Ovary (tissue), 9 donors: ENCODE measurements around the gene S100A14. TPM values are rescaled to one million over a fixed set of nuclear protein-coding genes. Genes with fewer than 3 reads are reported as not detected.
"Not testable (repeated sequence)": the region's sequence is repeated elsewhere in the genome, so short reads cannot be mapped to it uniquely, and the experiment has no call there.

Source experiments
- DNase-seq, 5 donors: peaks; one replicate each; pipeline ENCODE4 v3.0.0-alpha.2; 2019 to 2020
- H3K27ac ChIP-seq, 2 donors: fragments of 200-600 bp; one replicate each; pipeline versions ENCODE4 v1.5.1 to v1.8.0; 2019 to 2022
- H3K27me3 ChIP-seq: fragments of 200-600 bp; one replicate; pipeline ENCODE4 v1.8.0; 2022
- H3K36me3 ChIP-seq: fragments of 200-600 bp; sonication (generic); one replicate; pipeline ENCODE4 v1.5.1; 2019
- H3K4me1 ChIP-seq: one replicate; pipeline ENCODE4 v1.8.1; 2013; ENCODE audit warnings: mild to moderate bottlenecking, moderate library complexity; ENCODE audit not compliant: insufficient read depth
- H3K4me3 ChIP-seq: fragments of 200-600 bp; sonication (generic); one replicate; pipeline ENCODE4 v1.5.1; 2017
- H3K9me3 ChIP-seq, 2 donors: fragments of 200-600 bp in 1 of 2; sonication (generic) in 1 of 2; one replicate each; pipeline versions ENCODE4 v1.5.1 to v1.8.1; 2013 to 2019; ENCODE audit warnings: mild to moderate bottlenecking in 1 of 2, moderate library complexity in 1 of 2
- CTCF ChIP-seq, 3 donors: fragments of 450-650 bp in 2 of 3; fragments of 200-600 bp in 1 of 3; IDR thresholded peaks; one replicate each; pipeline versions ENCODE4 v1.5.1 to v1.8.0; 2016 to 2022; ENCODE audit warnings: antibody characterized with exemption in 3 of 3, mild to moderate bottlenecking in 1 of 3
- EP300 ChIP-seq: sonication (generic); formaldehyde crosslinking; IDR thresholded peaks from one replicate; pipeline ENCODE4 v1.6.1; 2017; ENCODE audit warnings: antibody characterized with exemption
- POLR2A ChIP-seq: fragments of 450-650 bp; IDR thresholded peaks from one replicate; pipeline ENCODE4 v1.6.1; 2017; ENCODE audit warnings: antibody characterized with exemption, mild to moderate bottlenecking, moderate library complexity
- WGBS, 3 donors: extraction: QIAGEN DNeasy Blood & Tissue Kit in 1 of 3; methylation state at CpG; one replicate each; pipeline versions ENCODE4 v1.1.5 to v1.1.7; 2013 to 2017; 5-methylcytosine and 5-hydroxymethylcytosine counted together
- intact Hi-C, 4 donors: fragments of 100-400 bp; cut with DNase I; formaldehyde crosslinking; loops; one replicate each; pipeline versions ENCODE4 v1.11.0 to v1.15.1; 2022 to 2023
- polyA plus RNA-seq, 2 donors: library from polyadenylated mRNA; stranded (reverse); fragments of 200-250 nt in 1 of 2; fragments of 350-450 nt in 1 of 2; fragmentation: Illumina TruSeq in 1 of 2; extraction: RNeasy Lipid Tissue Mini Kit (QIAGEN cat#74804) in 1 of 2; gene quantifications; one replicate each; pipeline ENCODE4 v1.2.3, GENCODE V29; 2013 to 2014
- total RNA-seq, 7 donors: library from RNA; depleted of rRNA in 2 of 7; stranded (reverse); fragments of >200 nt in 2 of 7; fragmentation: NEBNext Ultra II Directional in 3 of 7; extraction: Animal tissue kit (Norgen Biotek cat#: 25700) in 3 of 7; gene quantifications; one replicate each; pipeline versions ENCODE4 v1.1.0 to v1.2.4, GENCODE V29; 2016 to 2023
- donor health status: DM: no; HTN: no; CAD: no; lungs with moderate emphysema.
- donor health status: DM: no; HTN: no; CAD: no.
- donor health status: Bipolar disorder and iron deficiency.
- donor health status: DM: yes; HTN: yes; CAD: no.
- donor health status: DM: no; HTN: no; CAD: no.
- donor health status: DM: yes; HTN: yes; CAD: no.

S100A14 gene
- total and polyA plus RNA-seq, 9 donors, result 0.40 to 19.8 (median 2.1) TPM; not detected in 2

DNA sequence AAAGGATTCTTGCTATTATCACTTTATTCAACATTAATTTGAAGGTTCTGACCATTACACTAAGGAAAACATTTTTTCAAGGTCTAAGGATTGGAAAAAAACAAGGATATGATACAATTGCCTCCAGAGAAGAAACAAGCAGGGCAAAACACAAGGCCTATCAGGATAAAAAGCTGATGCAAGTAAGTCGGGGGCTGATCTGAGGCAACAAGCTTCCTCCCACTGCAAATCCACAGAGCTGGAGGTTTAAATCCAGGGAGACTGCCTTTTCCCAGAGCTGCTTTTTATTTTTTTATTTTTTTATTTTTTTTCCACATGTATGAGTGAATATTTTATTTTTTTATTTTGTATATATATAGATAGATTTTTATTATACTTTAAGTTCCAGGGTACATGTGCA is 31.1 kb downstream of the S100A14 start:
- H3K36me3 ChIP-seq, result no peaks in the 10 kb centered on the region
- no peak overlapping the region for H3K4me3 ChIP-seq
- TF ChIP-seq POLR2A (no peak), EP300 (no peak), CTCF (IDR thresholded peaks at IDR 0.05) (no peak)
- no peak for DNase-seq
- H3K27ac ChIP-seq, result peak overlapping the region; percentile 54 to 56
- peaks cover 15% of the 10 kb centered on the region for H3K4me1 ChIP-seq
- no peaks in the 10 kb centered on the region for H3K27me3 ChIP-seq
- H3K9me3 ChIP-seq, result no peaks in the 10 kb centered on the region
- intact Hi-C loops, result no loop called here
- 4 to 31% (median 12%) methylated on average over 1 of the region's 1 CpG for WGBS, 3 donors

- Histone ChIP-seq H3K9me3 (no peaks in the 10 kb centered on the region), H3K4me1 (peaks cover 15% of the 10 kb centered on the region), H3K36me3 (no peaks in the 10 kb centered on the region), H3K27me3 (no peaks in the 10 kb centered on the region), H3K4me3 (no peak overlapping the region), H3K27ac (no peak overlapping the region)
- TF ChIP-seq POLR2A, result no peak
- TF ChIP-seq CTCF (IDR thresholded peaks at IDR 0.05), result no peak
- TF ChIP-seq EP300, result no peak
- 31 to 48% (median 47%) methylated on average over 2 of the region's 2 CpGs for WGBS, 3 donors
- intact Hi-C loops, result loop anchor here in 1 of 4 donors (5.0 kb wide), 1 partner anchor 33 kb away; the partner anchor contains the start of gene S100A14
- DNase-seq, result no peak
Measured at GRCh38 chr1:153583976-153584375, 32.1 kb downstream of the S100A14 start.

DNA sequence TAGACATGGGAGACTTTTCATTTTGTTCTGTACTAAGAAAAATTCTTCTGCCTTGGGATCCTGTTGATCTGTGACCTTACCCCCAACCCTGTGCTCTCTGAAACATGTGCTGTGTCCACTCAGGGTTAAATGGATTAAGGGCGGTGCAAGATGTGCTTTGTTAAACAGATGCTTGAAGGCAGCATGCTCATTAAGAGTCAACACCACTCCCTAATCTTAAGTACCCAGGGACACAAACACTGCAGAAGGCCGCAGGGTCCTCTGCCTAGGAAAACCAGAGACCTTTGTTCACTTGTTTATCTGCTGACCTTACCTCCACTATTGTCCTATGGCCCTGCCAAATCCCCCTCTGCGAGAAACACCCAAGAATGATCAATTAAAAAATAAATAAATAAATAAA is 32.6 kb downstream of the S100A14 start:
- not testable (repeated sequence) for H3K27ac ChIP-seq, DNase-seq, H3K4me3 ChIP-seq, H3K9me3 ChIP-seq, H3K36me3 ChIP-seq, H3K27me3 ChIP-seq
- H3K4me1 ChIP-seq, result peaks cover 14% of the 10 kb centered on the region
- intact Hi-C loops, result loop anchor here in 1 of 4 donors (5.0 kb wide), 1 partner anchor 34 kb away; the partner anchor contains the start of gene S100A14
- WGBS, 3 donors, result 38 to 61% (median 52%) methylated on average over 3 of the region's 3 CpGs

GRCh38 chr1:153582836-153583235 is 33.3 kb downstream of the S100A14 start:
- not testable (repeated sequence) for H3K27me3 ChIP-seq, H3K27ac ChIP-seq, H3K4me3 ChIP-seq, DNase-seq, H3K9me3 ChIP-seq, H3K36me3 ChIP-seq
- H3K4me1 ChIP-seq, result peaks cover 14% of the 10 kb centered on the region
- intact Hi-C loops, result loop anchor here in 1 of 4 donors (5.0 kb wide), 1 partner anchor 34 kb away; the partner anchor contains the start of gene S100A14
- WGBS, 3 donors, result 94 to 95% (median 95%) methylated on average over 15 to 34 of the region's 34 CpGs

DNA sequence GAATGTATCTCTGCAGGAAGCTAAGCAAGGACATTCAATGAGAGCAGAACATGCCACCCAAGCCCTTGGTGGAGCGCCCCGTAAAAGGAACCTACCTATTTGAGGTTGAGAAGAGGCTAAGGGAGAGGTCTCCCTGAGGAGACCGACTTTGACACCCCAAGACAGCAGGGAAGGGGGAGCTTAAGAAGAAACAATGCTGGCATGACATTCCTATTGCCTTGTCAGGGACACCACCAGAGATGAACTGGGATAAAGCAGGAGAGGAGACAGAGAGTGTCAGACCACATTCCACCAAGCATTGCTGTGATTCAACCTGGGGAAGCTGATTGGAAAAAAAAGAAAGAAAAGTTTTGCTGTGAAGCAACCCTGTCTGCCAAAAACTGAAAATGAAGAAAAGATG is 37.2 kb downstream of the S100A14 start:
- no peak for TF ChIP-seq EP300
- TF ChIP-seq CTCF (IDR thresholded peaks at IDR 0.05), result no peak
- no peak for TF ChIP-seq POLR2A
- Histone ChIP-seq H3K4me3 (no peak overlapping the region), H3K27ac (no peak overlapping the region), H3K36me3 (no peaks in the 10 kb centered on the region), H3K9me3 (no peaks in the 10 kb centered on the region), H3K27me3 (no peaks in the 10 kb centered on the region), H3K4me1 (peaks cover 1% of the 10 kb centered on the region)
- no peak for DNase-seq
- WGBS, 3 donors, result 82 to 90% (median 87%) methylated on average over 3 of the region's 3 CpGs
- intact Hi-C loops, result loop anchor here in 2 of 4 donors (5.0 to 10.0 kb wide), 3 partner anchors 46 to 196 kb away; partner anchors contain the start of genes ILF2 (in 1 of the 2), S100A1 (in 1 of the 2), S100A13 (in 1 of the 2) and SLC27A3 (in 1 of the 2)
